Measurements from ENCODE around the gene EPM2AIP1. TPM values are rescaled to one million over a fixed set of nuclear protein-coding genes. Genes with fewer than 3 reads are reported as not detected.
A peak's percentile ranks its signal among the peaks of the same experiment; 100 is the strongest.

EPM2AIP1 gene
- polyA plus RNA-seq, 1 of the 3 experiments (the other 2 are of a cell fraction): 4.7 TPM

DNA sequence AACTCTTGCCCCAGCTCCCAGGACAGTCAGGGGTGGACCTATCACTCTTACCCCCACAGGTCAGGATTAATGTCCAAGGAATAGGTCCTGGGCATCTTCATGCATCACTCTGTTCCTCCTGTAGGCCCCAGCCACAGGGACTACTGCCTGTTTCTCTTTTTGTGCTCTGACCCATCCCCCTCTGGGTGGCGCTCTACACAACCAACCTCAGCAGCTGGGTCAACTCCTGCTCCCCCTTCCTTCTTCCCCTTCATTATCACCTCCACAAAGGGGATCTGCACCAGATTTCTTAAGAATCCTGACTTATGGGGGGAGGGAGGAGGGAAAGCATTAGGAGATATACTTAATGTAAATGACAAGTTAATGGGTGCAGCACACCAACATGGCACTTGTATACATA, 35.9 kb downstream of the EPM2AIP1 start:
- DNase-seq: no peak
- Histone ChIP-seq H3K9me2 (no peaks in the 10 kb centered on the region), H3K9ac (no peak overlapping the region), H3K27ac (ENCODE audit: low read depth in 2 of 2, low read length in 1 of 2) (no peak overlapping the region), H2AFZ (ENCODE audit: low read depth) (no peak overlapping the region), H3K36me3 (replicated peaks in 1 of 2; ENCODE audit: control insufficient read depth in 1 of 2, insufficient read depth in 2 of 2, low read length in 1 of 2) (no peaks in the 10 kb centered on the region), H3K4me2 (no peak overlapping the region), H3K4me3 (ENCODE audit: low read depth in 2 of 2, low read length in 1 of 2) (no peak overlapping the region), H3F3A (replicated peaks; ENCODE audit: insufficient read depth) (no peaks in the 10 kb centered on the region), H4K20me1 (ENCODE audit: insufficient read depth) (no peaks in the 10 kb centered on the region), H3K9me3 (no peaks in the 10 kb centered on the region), H3K79me2 (ENCODE audit: insufficient read depth) (no peaks in the 10 kb centered on the region), H3K27me3 (ENCODE audit: insufficient read depth) (no peaks in the 10 kb centered on the region; the same call in 1 of the 2 replicates), H3K4me1 (ENCODE audit: control insufficient read depth in 1 of 2, insufficient read depth in 2 of 2, low read depth in 1 of 2, low read length in 1 of 2) (peaks cover 12 to 29% of the 10 kb centered on the region in 2 experiments; a peak in 3 of 4 replicates)
- WGBS (ENCODE audit: low lambda C conversion rate): 100% methylated on average over 1 of the region's 1 CpG
- TF ChIP-seq, protein P1, sequence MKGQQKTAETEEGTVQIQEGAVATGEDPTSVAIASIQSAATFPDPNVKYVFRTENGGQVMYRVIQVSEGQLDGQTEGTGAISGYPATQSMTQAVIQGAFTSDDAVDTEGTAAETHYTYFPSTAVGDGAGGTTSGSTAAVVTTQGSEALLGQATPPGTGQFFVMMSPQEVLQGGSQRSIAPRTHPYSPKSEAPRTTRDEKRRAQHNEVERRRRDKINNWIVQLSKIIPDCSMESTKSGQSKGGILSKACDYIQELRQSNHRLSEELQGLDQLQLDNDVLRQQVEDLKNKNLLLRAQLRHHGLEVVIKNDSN (IDR thresholded peaks at IDR 0.05; ENCODE audit: borderline replicate concordance, low read depth): no peak
- no peak for TF ChIP-seq JUND (IDR thresholded peaks at IDR 0.05)
- TF ChIP-seq MXI1 (IDR thresholded peaks at IDR 0.05; ENCODE audit: low read depth, low read length): no peak
- TF ChIP-seq, protein P2, sequence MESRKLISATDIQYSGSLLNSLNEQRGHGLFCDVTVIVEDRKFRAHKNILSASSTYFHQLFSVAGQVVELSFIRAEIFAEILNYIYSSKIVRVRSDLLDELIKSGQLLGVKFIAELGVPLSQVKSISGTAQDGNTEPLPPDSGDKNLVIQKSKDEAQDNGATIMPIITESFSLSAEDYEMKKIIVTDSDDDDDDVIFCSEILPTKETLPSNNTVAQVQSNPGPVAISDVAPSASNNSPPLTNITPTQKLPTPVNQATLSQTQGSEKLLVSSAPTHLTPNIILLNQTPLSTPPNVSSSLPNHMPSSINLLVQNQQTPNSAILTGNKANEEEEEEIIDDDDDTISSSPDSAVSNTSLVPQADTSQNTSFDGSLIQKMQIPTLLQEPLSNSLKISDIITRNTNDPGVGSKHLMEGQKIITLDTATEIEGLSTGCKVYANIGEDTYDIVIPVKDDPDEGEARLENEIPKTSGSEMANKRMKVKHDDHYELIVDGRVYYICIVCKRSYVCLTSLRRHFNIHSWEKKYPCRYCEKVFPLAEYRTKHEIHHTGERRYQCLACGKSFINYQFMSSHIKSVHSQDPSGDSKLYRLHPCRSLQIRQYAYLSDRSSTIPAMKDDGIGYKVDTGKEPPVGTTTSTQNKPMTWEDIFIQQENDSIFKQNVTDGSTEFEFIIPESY (IDR thresholded peaks at IDR 0.05; ENCODE audit: borderline replicate concordance, low read depth): no peak
- no peak for TF ChIP-seq SMC3 (IDR thresholded peaks at IDR 0.05; ENCODE audit: low read depth, low read length)
- TF ChIP-seq, protein P3, sequence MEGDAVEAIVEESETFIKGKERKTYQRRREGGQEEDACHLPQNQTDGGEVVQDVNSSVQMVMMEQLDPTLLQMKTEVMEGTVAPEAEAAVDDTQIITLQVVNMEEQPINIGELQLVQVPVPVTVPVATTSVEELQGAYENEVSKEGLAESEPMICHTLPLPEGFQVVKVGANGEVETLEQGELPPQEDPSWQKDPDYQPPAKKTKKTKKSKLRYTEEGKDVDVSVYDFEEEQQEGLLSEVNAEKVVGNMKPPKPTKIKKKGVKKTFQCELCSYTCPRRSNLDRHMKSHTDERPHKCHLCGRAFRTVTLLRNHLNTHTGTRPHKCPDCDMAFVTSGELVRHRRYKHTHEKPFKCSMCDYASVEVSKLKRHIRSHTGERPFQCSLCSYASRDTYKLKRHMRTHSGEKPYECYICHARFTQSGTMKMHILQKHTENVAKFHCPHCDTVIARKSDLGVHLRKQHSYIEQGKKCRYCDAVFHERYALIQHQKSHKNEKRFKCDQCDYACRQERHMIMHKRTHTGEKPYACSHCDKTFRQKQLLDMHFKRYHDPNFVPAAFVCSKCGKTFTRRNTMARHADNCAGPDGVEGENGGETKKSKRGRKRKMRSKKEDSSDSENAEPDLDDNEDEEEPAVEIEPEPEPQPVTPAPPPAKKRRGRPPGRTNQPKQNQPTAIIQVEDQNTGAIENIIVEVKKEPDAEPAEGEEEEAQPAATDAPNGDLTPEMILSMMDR (IDR thresholded peaks at IDR 0.05): peak; percentile 18; the same call in 1 of the 2 replicates
- TF ChIP-seq GABPA (IDR thresholded peaks at IDR 0.05; ENCODE audit: low read depth): no peak
- TF ChIP-seq NRF1 (IDR thresholded peaks at IDR 0.05; ENCODE audit: low read depth, low read length): no peak
- ChIA-PET CTCF (interaction anchor here (1.0 to 7.8 kb wide), 10 partner anchors 11 to 228 kb away, joined by 3 to 55 read pairs (median 15); partner anchors contain the start of genes EPM2AIP1 and MLH1), POLR2A (interaction anchor here (0.6 kb wide), 1 partner anchor 87 kb away, joined by 3 read pairs; no protein-coding TSS in a partner anchor)

DNA sequence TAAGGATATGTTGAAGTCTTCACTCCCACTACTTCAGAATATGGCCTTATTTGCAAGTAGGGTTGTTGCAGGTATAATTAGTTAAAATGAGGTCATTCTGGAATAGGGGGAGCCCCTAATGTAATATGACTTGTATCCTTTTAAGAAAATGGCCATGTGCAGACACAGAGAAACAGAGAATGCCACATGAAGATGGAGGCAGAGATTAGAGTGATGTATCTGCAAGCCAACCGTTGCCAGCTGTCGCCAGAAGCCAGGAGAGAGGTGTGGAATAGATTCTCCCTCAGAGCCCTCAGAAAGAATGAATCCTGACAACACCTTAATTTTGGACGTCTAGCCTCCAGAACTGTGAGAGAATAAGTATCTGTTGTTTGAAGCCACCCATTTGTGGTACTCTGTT, 36.8 kb downstream of the EPM2AIP1 start:
- no peak overlapping the region for H3K9ac ChIP-seq
- no peak overlapping the region for H3K4me3 ChIP-seq (ENCODE audit: low read depth in 2 of 2, low read length in 1 of 2)
- POLR2A ChIA-PET: no interaction called here
- 64% methylated on average over 3 of the region's 3 CpGs for WGBS (ENCODE audit: low lambda C conversion rate)
- no peaks in the 10 kb centered on the region; the same call in 1 of the 2 replicates for H3K27me3 ChIP-seq (ENCODE audit: insufficient read depth)
- no peak overlapping the region for H2AFZ ChIP-seq (ENCODE audit: low read depth)
- H3F3A ChIP-seq (replicated peaks; ENCODE audit: insufficient read depth): no peaks in the 10 kb centered on the region
- CTCF ChIA-PET: interaction anchor here (0.6 to 7.8 kb wide), 9 partner anchors 12 to 227 kb away, joined by 3 to 55 read pairs (median 19); partner anchors contain the start of genes EPM2AIP1 and MLH1
- H3K9me3 ChIP-seq: no peaks in the 10 kb centered on the region
- no peaks in the 10 kb centered on the region for H4K20me1 ChIP-seq (ENCODE audit: insufficient read depth)
- H3K36me3 ChIP-seq (replicated peaks in 1 of 2; ENCODE audit: control insufficient read depth in 1 of 2, insufficient read depth in 2 of 2, low read length in 1 of 2): no peaks in the 10 kb centered on the region
- H3K9me2 ChIP-seq: no peaks in the 10 kb centered on the region
- H3K79me2 ChIP-seq (ENCODE audit: insufficient read depth): no peaks in the 10 kb centered on the region
- DNase-seq: no peak
- H3K4me2 ChIP-seq: no peak overlapping the region
- peaks cover 12 to 29% of the 10 kb centered on the region in 2 experiments; a peak in 3 of 4 replicates for H3K4me1 ChIP-seq (ENCODE audit: control insufficient read depth in 1 of 2, insufficient read depth in 2 of 2, low read depth in 1 of 2, low read length in 1 of 2)
- no peak overlapping the region; a peak in 1 of 4 replicates for H3K27ac ChIP-seq (ENCODE audit: low read depth in 2 of 2, low read length in 1 of 2)
- TF ChIP-seq RCOR1 (IDR thresholded peaks at IDR 0.05; ENCODE audit: low read length): peak; percentile 49; the same call in 1 of the 2 replicates
- TF ChIP-seq, protein P3 (IDR thresholded peaks at IDR 0.05): no peak
- TF ChIP-seq NFIC (IDR thresholded peaks at IDR 0.05; ENCODE audit: borderline replicate concordance): no peak
- TF ChIP-seq EP300 (IDR thresholded peaks at IDR 0.05; ENCODE audit: borderline replicate concordance in 1 of 2, low read depth in 1 of 2, low read length in 1 of 2): peak in 1 of 2 experiments; percentile 42; a peak in 1 of 4 replicates
- TF ChIP-seq SIN3A (IDR thresholded peaks at IDR 0.05; ENCODE audit: borderline replicate concordance, low read depth, low read length): no peak
- no peak for TF ChIP-seq RFX5 (IDR thresholded peaks at IDR 0.05; ENCODE audit: low read length)
- no peak for TF ChIP-seq MEF2A (IDR thresholded peaks at IDR 0.05; ENCODE audit: borderline replicate concordance, low read depth)
- no peak for TF ChIP-seq JUND (IDR thresholded peaks at IDR 0.05)
- no peak for TF ChIP-seq TCF12 (IDR thresholded peaks at IDR 0.05)
- TF ChIP-seq, protein P4, sequence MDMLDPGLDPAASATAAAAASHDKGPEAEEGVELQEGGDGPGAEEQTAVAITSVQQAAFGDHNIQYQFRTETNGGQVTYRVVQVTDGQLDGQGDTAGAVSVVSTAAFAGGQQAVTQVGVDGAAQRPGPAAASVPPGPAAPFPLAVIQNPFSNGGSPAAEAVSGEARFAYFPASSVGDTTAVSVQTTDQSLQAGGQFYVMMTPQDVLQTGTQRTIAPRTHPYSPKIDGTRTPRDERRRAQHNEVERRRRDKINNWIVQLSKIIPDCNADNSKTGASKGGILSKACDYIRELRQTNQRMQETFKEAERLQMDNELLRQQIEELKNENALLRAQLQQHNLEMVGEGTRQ (IDR thresholded peaks at IDR 0.05; ENCODE audit: borderline replicate concordance, low read depth, low read length): no peak
- no peak for TF ChIP-seq FOSL2 (IDR thresholded peaks at IDR 0.05; ENCODE audit: borderline replicate concordance, low read depth)
- no peak for TF ChIP-seq YY1 (IDR thresholded peaks at IDR 0.05; ENCODE audit: low read depth)
- TF ChIP-seq MXI1 (IDR thresholded peaks at IDR 0.05; ENCODE audit: low read depth, low read length): peak; percentile 37; the same call in 1 of the 2 replicates
- no peak for TF ChIP-seq RAD21 (IDR thresholded peaks at IDR 0.05; ENCODE audit: low read length)

Measured in SK-N-SH (cell line).